ENCODE results near the gene GFER.
A peak's percentile ranks its signal among the peaks of the same experiment; 100 is the strongest.

The GFER gene

DNA sequence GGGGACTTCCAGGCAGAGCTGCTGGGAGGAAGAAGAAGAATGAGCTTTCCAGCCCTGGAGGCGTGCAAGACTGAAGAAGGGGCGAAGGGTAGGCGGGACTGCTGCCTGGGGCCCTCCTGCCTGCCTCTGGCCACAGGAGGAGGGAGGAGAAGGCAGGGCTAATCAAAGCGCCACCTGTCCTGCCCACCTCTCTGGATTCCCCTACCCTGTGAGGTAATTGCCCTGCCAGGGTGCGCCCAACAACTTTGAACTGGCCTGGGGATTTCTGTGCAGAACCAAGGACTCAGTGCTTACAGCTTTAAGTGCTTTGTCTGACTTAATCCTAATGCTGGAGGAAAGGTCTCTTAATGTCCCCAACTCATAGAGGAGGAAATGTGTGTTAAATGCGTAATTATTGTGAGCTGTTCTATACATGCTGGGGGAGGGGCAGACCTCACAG is 2.6 kb upstream of the GFER start, which contains the start of gene NOXO1:
NOXO1 (minus strand) TSS at position 72 of the 439 bp plus-strand sequence. CDS start 290 bp downstream, outside the sequence.
- no peak within 1 kb of the TSS for H3K4me3 ChIP-seq (ENCODE audit: low read depth, low read length)
- no peak for DNase-seq (ENCODE audit: low read depth)
- TF ChIP-seq, protein P1, sequence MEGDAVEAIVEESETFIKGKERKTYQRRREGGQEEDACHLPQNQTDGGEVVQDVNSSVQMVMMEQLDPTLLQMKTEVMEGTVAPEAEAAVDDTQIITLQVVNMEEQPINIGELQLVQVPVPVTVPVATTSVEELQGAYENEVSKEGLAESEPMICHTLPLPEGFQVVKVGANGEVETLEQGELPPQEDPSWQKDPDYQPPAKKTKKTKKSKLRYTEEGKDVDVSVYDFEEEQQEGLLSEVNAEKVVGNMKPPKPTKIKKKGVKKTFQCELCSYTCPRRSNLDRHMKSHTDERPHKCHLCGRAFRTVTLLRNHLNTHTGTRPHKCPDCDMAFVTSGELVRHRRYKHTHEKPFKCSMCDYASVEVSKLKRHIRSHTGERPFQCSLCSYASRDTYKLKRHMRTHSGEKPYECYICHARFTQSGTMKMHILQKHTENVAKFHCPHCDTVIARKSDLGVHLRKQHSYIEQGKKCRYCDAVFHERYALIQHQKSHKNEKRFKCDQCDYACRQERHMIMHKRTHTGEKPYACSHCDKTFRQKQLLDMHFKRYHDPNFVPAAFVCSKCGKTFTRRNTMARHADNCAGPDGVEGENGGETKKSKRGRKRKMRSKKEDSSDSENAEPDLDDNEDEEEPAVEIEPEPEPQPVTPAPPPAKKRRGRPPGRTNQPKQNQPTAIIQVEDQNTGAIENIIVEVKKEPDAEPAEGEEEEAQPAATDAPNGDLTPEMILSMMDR (IDR thresholded peaks at IDR 0.05; ENCODE audit: low read depth, low read length, missing control alignments), result no peak
- in situ Hi-C loops (cut with HindIII; ENCODE audit: low sequenced_read_pairs), result loop anchor here (5.0 kb wide), 1 partner anchor 56 kb away; no protein-coding TSS in a partner anchor

DNA sequence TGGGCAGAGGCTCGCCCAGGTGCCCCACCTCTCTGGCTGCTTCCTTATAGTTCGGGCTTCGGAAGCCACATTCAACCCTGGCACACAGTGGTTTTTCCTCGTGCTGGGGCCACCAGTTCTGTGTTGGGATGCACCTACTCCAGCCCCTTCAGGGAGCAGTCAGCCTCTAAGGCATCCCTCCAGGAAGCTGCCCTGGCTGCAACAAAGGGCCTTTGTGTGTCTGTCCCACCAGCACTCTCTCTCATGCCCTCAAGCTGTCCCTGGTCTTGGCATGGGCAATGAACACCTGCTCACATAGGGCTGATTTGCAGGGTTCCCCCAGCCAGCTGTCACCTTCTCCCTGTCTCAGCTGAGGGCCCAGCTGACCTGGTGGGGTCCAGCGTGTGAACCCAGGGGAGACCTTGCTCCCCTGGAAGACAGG is 2.0 kb upstream of the GFER start:
- TF ChIP-seq, protein P1 (IDR thresholded peaks at IDR 0.05; ENCODE audit: low read depth, low read length, missing control alignments), result no peak
- no peak for DNase-seq (ENCODE audit: low read depth)
- in situ Hi-C loops (cut with HindIII; ENCODE audit: low sequenced_read_pairs), result loop anchor here (5.0 kb wide), 1 partner anchor 55 kb away; no protein-coding TSS in a partner anchor
- no peak overlapping the region for H3K4me3 ChIP-seq (ENCODE audit: low read depth, low read length)

GRCh38 chr16:1982991-1983543 is 926 bp upstream of the GFER start:
- peak overlapping the region; percentile 63 for H3K4me3 ChIP-seq (ENCODE audit: low read depth, low read length)
- no peak for DNase-seq (ENCODE audit: low read depth)
- TF ChIP-seq, protein P1 (IDR thresholded peaks at IDR 0.05; ENCODE audit: low read depth, low read length, missing control alignments), result no peak
- in situ Hi-C loops (cut with HindIII; ENCODE audit: low sequenced_read_pairs), result loop anchor here (5.0 kb wide), 1 partner anchor 54 kb away; no protein-coding TSS in a partner anchor

GRCh38 chr16:1984347-1985225 is 593 bp downstream of the GFER start:
- in situ Hi-C loops (cut with HindIII; ENCODE audit: low sequenced_read_pairs), result loop anchor here (5.0 kb wide), 1 partner anchor 53 kb away; no protein-coding TSS in a partner anchor
- DNase-seq (ENCODE audit: low read depth), result no peak
- TF ChIP-seq, protein P1 (IDR thresholded peaks at IDR 0.05; ENCODE audit: low read depth, low read length, missing control alignments), result no peak
- peak overlapping the region; percentile 63 for H3K4me3 ChIP-seq (ENCODE audit: low read depth, low read length)

DNA sequence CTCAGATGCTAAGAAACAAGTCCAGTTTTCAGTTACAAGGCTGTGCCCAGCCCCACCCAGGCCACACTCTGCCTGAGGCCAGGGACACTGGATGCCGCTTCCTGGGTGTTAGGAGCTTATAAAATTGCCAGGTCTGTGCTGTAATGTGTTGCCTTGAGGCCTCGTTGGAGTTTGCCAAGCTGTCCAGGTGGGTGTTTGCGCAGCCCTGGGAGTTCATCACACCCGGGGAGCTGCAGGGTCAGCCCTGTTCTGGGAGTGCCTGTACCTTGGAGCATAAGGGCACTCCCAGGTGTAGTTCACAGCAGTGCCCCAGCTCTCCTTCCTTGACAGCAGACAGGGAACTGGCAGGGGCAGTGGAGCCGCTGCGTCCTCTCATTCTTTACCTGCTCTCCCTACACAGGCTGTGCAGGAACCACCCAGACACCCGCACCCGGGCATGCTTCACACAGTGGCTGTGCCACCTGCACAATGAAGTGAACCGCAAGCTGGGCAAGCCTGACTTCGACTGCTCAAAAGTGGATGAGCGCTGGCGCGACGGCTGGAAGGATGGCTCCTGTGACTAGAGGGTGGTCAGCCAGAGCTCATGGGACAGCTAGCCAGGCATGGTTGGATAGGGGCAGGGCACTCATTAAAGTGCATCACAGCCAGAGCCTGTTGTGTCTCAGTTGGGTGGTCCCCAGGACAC is 1.6 kb downstream of the GFER start:
- in situ Hi-C loops (cut with HindIII; ENCODE audit: low sequenced_read_pairs), result no loop called here
- no peak overlapping the region for H3K4me3 ChIP-seq (ENCODE audit: low read depth, low read length)
- TF ChIP-seq, protein P1 (IDR thresholded peaks at IDR 0.05; ENCODE audit: low read depth, low read length, missing control alignments), result no peak

GRCh38 chr16:1987198-1987597 is 3.2 kb downstream of the GFER start:
- in situ Hi-C loops (cut with HindIII; ENCODE audit: low sequenced_read_pairs), result no loop called here
- TF ChIP-seq, protein P1 (IDR thresholded peaks at IDR 0.05; ENCODE audit: low read depth, low read length, missing control alignments), result no peak
- no peak overlapping the region for H3K4me3 ChIP-seq (ENCODE audit: low read depth, low read length)
- DNase-seq (ENCODE audit: low read depth), result no peak

More for the DNA sequence above, 1.6 kb downstream of the GFER start:
- no peak for DNase-seq (ENCODE audit: low read depth)
